ENCODE data around the gene CHN2. TPM values are rescaled to one million over a fixed set of nuclear protein-coding genes. Genes with fewer than 3 reads are reported as not detected.

The CHN2 gene
- polyA plus RNA-seq, 1 of the 3 experiments (the other 2 are of a cell fraction) = 0.02 TPM

DNA sequence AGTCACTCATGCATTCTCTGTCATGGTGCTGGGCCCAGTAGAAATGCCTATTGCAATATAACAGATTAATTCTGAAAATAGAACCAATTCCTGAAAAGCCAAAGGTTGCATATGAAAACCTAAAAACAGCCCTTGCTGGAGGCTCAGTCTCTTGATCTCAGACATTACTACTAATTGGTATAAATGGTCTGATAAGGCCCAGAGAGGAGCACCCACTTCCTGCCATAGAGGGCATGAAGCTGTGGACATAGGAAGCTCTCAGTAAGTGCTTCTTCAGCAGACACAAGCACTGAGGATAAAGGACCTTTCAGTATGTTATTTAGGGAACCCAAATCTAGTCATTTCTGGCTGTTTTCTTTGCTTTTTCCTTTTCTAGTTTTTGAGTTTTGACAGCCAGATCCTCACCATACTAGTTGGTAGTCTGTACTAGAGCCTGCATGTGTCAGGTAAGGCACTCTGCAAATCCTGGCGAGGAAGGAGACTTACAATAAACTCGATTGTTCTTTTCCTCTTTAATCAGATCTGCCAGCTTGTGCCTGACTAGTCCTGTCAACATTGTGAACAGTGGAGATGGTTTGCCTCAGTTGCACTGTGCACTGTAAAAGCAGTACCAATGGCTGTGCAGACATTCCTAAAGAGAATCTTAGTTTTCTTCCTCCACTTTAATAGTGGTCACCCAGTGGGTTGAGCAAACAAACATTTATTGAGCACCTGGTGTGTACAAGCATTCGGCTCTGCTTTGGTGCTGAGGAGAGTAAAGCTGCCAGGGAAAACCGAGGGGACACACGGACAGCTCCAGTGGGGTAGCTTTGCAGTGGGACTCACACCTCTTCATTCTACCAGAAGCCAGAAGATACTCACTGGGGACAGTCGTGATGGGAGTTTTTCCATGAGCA, 140.9 kb downstream of the CHN2 start:
- peak; percentile 57 for DNase-seq
- Histone ChIP-seq H3K79me2 (ENCODE audit: insufficient read depth) (no peaks in the 10 kb centered on the region), H3K27me3 (ENCODE audit: insufficient read depth) (0 out of 2 replicates have a peak, but pooled peaks cover 4% of the 10 kb centered on the region), H3K4me3 (ENCODE audit: low read depth in 2 of 2, low read length in 1 of 2) (no peak overlapping the region), H3K27ac (ENCODE audit: low read depth in 2 of 2, low read length in 1 of 2) (peak overlapping the region in 1 of 2 experiments; percentile 66; a peak in 2 of 4 replicates), H2AFZ (ENCODE audit: low read depth) (no peak overlapping the region), H3K9ac (no peak overlapping the region), H3K9me3 (no peaks in the 10 kb centered on the region), H3K4me2 (no peak overlapping the region), H3F3A (replicated peaks; ENCODE audit: insufficient read depth) (no peaks in the 10 kb centered on the region), H4K20me1 (ENCODE audit: insufficient read depth) (no peaks in the 10 kb centered on the region; the same call in 1 of the 2 replicates), H3K9me2 (no peaks in the 10 kb centered on the region), H3K36me3 (replicated peaks in 1 of 2; ENCODE audit: control insufficient read depth in 1 of 2, insufficient read depth in 2 of 2, low read length in 1 of 2) (no peaks in the 10 kb centered on the region), H3K4me1 (ENCODE audit: control insufficient read depth in 1 of 2, insufficient read depth in 2 of 2, low read depth in 1 of 2, low read length in 1 of 2) (peaks cover 8 to 11% of the 10 kb centered on the region in 2 experiments; a peak in 3 of 4 replicates)
- CTCF ChIA-PET = interaction anchor here (0.6 to 11.4 kb wide), 12 partner anchors 9 to 413 kb away, joined by 3 to 93 read pairs (median 5); no protein-coding TSS in a partner anchor
- POLR2A ChIA-PET = no interaction called here
- 38% methylated on average over 6 of the region's 6 CpGs for WGBS (ENCODE audit: low lambda C conversion rate)
- TF ChIP-seq, protein P1, sequence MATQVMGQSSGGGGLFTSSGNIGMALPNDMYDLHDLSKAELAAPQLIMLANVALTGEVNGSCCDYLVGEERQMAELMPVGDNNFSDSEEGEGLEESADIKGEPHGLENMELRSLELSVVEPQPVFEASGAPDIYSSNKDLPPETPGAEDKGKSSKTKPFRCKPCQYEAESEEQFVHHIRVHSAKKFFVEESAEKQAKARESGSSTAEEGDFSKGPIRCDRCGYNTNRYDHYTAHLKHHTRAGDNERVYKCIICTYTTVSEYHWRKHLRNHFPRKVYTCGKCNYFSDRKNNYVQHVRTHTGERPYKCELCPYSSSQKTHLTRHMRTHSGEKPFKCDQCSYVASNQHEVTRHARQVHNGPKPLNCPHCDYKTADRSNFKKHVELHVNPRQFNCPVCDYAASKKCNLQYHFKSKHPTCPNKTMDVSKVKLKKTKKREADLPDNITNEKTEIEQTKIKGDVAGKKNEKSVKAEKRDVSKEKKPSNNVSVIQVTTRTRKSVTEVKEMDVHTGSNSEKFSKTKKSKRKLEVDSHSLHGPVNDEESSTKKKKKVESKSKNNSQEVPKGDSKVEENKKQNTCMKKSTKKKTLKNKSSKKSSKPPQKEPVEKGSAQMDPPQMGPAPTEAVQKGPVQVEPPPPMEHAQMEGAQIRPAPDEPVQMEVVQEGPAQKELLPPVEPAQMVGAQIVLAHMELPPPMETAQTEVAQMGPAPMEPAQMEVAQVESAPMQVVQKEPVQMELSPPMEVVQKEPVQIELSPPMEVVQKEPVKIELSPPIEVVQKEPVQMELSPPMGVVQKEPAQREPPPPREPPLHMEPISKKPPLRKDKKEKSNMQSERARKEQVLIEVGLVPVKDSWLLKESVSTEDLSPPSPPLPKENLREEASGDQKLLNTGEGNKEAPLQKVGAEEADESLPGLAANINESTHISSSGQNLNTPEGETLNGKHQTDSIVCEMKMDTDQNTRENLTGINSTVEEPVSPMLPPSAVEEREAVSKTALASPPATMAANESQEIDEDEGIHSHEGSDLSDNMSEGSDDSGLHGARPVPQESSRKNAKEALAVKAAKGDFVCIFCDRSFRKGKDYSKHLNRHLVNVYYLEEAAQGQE (IDR thresholded peaks at IDR 0.05; ENCODE audit: low read depth, low read length) = no peak
- TF ChIP-seq POLR2AphosphoS5 (IDR thresholded peaks at IDR 0.05; ENCODE audit: low read depth, low read length) (no peak), NRF1 (IDR thresholded peaks at IDR 0.05; ENCODE audit: low read depth, low read length) (no peak), RCOR1 (IDR thresholded peaks at IDR 0.05; ENCODE audit: low read length) (0 out of 2 replicates have a peak, but pooled peaks have one; percentile 39), NFIC (IDR thresholded peaks at IDR 0.05; ENCODE audit: borderline replicate concordance) (no peak), EP300 (IDR thresholded peaks at IDR 0.05; ENCODE audit: borderline replicate concordance in 1 of 2, low read depth in 1 of 2, low read length in 1 of 2) (peak in 1 of 2 experiments; percentile 36; a peak in 1 of 4 replicates), GATA2 (CRISPR knock-in tag; IDR thresholded peaks at IDR 0.05) (peak; percentile 21; the same call in 1 of the 2 replicates), MXI1 (IDR thresholded peaks at IDR 0.05; ENCODE audit: low read depth, low read length) (no peak), CHD2 (IDR thresholded peaks at IDR 0.05; ENCODE audit: low read length, partially characterized antibody) (peak; percentile 53), TAF1 (IDR thresholded peaks at IDR 0.05; ENCODE audit: borderline replicate concordance, low read depth, low read length) (no peak)

DNA sequence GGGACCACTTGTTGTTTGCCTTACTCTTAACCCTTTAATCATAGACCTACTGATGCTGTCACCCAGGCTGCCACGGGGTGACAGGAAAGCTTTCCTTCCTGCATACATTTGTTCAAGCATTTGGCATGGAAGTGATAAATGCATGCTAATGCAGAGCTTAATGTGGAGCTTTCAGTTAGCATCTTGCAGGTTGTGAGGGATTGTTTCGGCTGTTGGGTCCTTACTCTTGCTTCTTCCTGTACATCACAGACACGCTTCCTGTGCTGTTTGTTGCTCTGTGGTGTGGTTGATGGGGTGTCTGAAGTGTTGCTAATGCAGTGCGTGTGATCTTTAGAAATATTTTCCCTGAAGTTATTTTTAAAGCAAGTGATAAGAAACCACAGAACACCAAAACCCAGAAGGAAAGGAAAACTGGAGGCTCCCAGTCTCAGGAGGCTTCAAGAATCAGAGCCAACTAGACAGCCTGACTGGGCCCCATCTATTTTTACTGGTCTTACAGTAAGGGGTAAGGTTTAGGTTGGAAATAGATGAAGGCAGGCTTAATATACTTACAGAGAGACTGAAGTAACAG, 143.1 kb downstream of the CHN2 start:
- Histone ChIP-seq H3K27ac (ENCODE audit: low read depth in 2 of 2, low read length in 1 of 2) (no peak overlapping the region), H2AFZ (ENCODE audit: low read depth) (no peak overlapping the region), H3K9ac (no peak overlapping the region), H3K4me1 (ENCODE audit: control insufficient read depth in 1 of 2, insufficient read depth in 2 of 2, low read depth in 1 of 2, low read length in 1 of 2) (peaks cover 8 to 11% of the 10 kb centered on the region in 2 experiments; a peak in 3 of 4 replicates), H3K4me2 (no peak overlapping the region), H3K9me2 (no peaks in the 10 kb centered on the region), H3K79me2 (ENCODE audit: insufficient read depth) (no peaks in the 10 kb centered on the region), H3K27me3 (ENCODE audit: insufficient read depth) (0 out of 2 replicates have a peak, but pooled peaks cover 4% of the 10 kb centered on the region), H3K9me3 (no peaks in the 10 kb centered on the region), H4K20me1 (ENCODE audit: insufficient read depth) (no peaks in the 10 kb centered on the region; the same call in 1 of the 2 replicates), H3F3A (replicated peaks; ENCODE audit: insufficient read depth) (no peaks in the 10 kb centered on the region), H3K4me3 (ENCODE audit: low read depth in 2 of 2, low read length in 1 of 2) (no peak overlapping the region), H3K36me3 (replicated peaks in 1 of 2; ENCODE audit: control insufficient read depth in 1 of 2, insufficient read depth in 2 of 2, low read length in 1 of 2) (no peaks in the 10 kb centered on the region)
- no peak for DNase-seq
- no peak for TF ChIP-seq GABPA (IDR thresholded peaks at IDR 0.05; ENCODE audit: low read depth)
- CTCF ChIA-PET = interaction anchor here (0.9 to 11.4 kb wide), 9 partner anchors 8 to 416 kb away, joined by 3 to 93 read pairs (median 9); partner anchors contain the start of gene CHN2
- POLR2A ChIA-PET = no interaction called here
- WGBS (ENCODE audit: low lambda C conversion rate) = 47% methylated on average over 4 of the region's 4 CpGs
